ENCODE results near the gene PRKAR1A. TPM values are rescaled to one million over a fixed set of nuclear protein-coding genes. Genes with fewer than 3 reads are reported as not detected.
"Not testable (repeated sequence)": the region's sequence is repeated elsewhere in the genome, so short reads cannot be mapped to it uniquely, and the experiment has no call there.

PRKAR1A gene
- total RNA-seq, 1 donor from 2014 or later = 374 TPM

GRCh38 chr17:68512960-68513474 lies 787 bp downstream of the PRKAR1A start:
- no peaks in the 10 kb centered on the region for H3K27me3 ChIP-seq (ENCODE audit: low read depth)
- no peak for TF ChIP-seq CTCF (IDR thresholded peaks at IDR 0.05)
- peak overlapping the region; percentile 86 for H3K4me3 ChIP-seq
- intact Hi-C loops (cut with DNase I) = no loop called here
- H3K27ac ChIP-seq = peak overlapping the region; percentile 99
- DNase-seq (no peak), ATAC-seq (peak; percentile 14 to 44)
- peaks cover 54% of the 10 kb centered on the region for H3K4me1 ChIP-seq
- no peaks in the 10 kb centered on the region for H3K9me3 ChIP-seq
- H3K36me3 ChIP-seq = peaks cover 31% of the 10 kb centered on the region

- Histone ChIP-seq H3K36me3 (peaks cover 40% of the 10 kb centered on the region), H3K4me1 (peaks cover 61% of the 10 kb centered on the region), H3K27me3 (ENCODE audit: low read depth) (no peaks in the 10 kb centered on the region), H3K4me3 (peak overlapping the region; percentile 86), H3K27ac (peak overlapping the region; percentile 99), H3K9me3 (no peaks in the 10 kb centered on the region)
- ATAC-seq = no peak
- no peak for DNase-seq
- intact Hi-C loops (cut with DNase I) = no loop called here
- no peak for TF ChIP-seq CTCF (IDR thresholded peaks at IDR 0.05)
Measured at GRCh38 chr17:68513932-68514331, 1.7 kb downstream of the PRKAR1A start.

- ATAC-seq (no peak), DNase-seq (no peak)
- Histone ChIP-seq H3K27me3 (ENCODE audit: low read depth) (no peaks in the 10 kb centered on the region), H3K4me1 (peaks cover 60% of the 10 kb centered on the region), H3K9me3 (no peaks in the 10 kb centered on the region), H3K27ac (peak overlapping the region; percentile 99), H3K36me3 (peaks cover 50% of the 10 kb centered on the region), H3K4me3 (peak overlapping the region; percentile 86)
- intact Hi-C loops (cut with DNase I) = no loop called here
- no peak for TF ChIP-seq CTCF (IDR thresholded peaks at IDR 0.05)
Measured at GRCh38 chr17:68514831-68515635, 2.8 kb downstream of the PRKAR1A start.

- H3K9me3 ChIP-seq = no peaks in the 10 kb centered on the region
- no peak for DNase-seq
- no peak overlapping the region for H3K4me3 ChIP-seq
- peaks cover 63% of the 10 kb centered on the region for H3K4me1 ChIP-seq
- peaks cover 59% of the 10 kb centered on the region for H3K36me3 ChIP-seq
- intact Hi-C loops (cut with DNase I) = no loop called here
- no peaks in the 10 kb centered on the region for H3K27me3 ChIP-seq (ENCODE audit: low read depth)
- no peak overlapping the region for H3K27ac ChIP-seq
- ATAC-seq = no peak
- TF ChIP-seq CTCF (IDR thresholded peaks at IDR 0.05) = no peak
Measured at GRCh38 chr17:68516732-68517131, 4.5 kb downstream of the PRKAR1A start.

- H3K27me3 ChIP-seq (ENCODE audit: low read depth); H3K4me3 ChIP-seq; H3K27ac ChIP-seq; DNase-seq; ATAC-seq; intact Hi-C loops (cut with DNase I); H3K9me3 ChIP-seq: not testable (repeated sequence)
- peaks cover 61% of the 10 kb centered on the region for H3K36me3 ChIP-seq
- peaks cover 72% of the 10 kb centered on the region for H3K4me1 ChIP-seq
Measured at GRCh38 chr17:68517605-68518004, 5.4 kb downstream of the PRKAR1A start.

Data from lower lobe of right lung (tissue), 2 donors.